Occipital lobe (tissue), 2 donors: ENCODE measurements around the gene FGF14. TPM values are rescaled to one million over a fixed set of nuclear protein-coding genes. Genes with fewer than 3 reads are reported as not detected.
"Not testable (repeated sequence)": the region's sequence is repeated elsewhere in the genome, so short reads cannot be mapped to it uniquely, and the experiment has no call there.

Source experiments
- DNase-seq: peaks from one replicate; lab custom pipeline; 2025; lab: John Stamatoyannopoulos, UW
- total RNA-seq: library from RNA; depleted of rRNA; stranded (reverse); fragments of >200 nt; gene quantifications from one replicate; pipeline ENCODE4 v1.2.3, GENCODE V29; 2014

The FGF14 gene
- total RNA-seq, 1 donor from 2014 or later = 69.1 TPM

DNA sequence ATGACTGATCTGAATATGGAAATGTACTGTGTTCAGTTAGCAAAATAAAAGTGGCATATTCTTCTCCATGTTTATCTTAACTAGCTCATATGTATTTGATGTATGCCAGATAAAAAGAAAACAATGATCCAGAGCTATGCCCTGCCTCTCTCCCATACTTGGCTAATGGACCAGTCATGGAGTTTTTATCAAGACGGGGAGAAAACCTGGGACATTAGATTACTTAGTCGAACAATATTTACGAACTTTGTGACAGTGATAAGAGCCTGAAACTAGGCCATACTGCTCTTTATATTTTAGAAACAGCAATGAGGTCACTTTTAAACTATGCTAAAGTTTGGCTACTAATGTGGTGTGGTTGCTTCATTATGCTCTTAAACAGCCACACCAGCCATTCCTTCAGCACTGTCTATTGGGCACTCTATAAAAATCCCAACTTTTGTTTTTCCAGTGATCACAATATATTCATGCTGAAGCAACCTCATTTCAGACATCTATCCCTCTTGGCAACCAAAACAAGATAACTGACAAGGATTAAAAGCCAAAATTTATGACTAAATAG, 265.0 kb downstream of the FGF14 start:
- DNase-seq = no peak

DNA sequence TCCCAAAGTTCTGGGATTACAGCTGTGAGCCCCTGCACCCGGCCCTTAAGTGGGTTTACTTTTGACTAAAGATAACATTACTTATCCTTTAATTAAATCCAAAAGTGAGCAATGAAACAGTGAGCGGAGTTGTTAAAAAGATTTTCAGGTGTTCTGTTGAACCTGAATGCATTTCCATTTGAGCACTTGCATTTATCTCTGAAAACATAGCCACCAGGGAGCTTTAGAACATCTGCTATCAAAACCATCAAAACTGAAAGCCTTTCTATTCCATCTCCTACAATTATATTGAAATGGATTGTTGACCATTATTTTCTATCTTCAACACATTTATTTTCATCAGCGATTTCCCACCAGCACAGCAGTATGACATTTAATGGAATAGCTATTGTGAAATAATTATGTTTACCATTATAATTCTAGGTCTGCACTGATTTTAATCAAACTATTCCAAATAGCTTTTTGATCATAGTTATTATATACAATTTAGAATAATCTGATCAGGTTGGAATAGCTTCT, 269.0 kb downstream of the FGF14 start:
- DNase-seq = no peak

DNA sequence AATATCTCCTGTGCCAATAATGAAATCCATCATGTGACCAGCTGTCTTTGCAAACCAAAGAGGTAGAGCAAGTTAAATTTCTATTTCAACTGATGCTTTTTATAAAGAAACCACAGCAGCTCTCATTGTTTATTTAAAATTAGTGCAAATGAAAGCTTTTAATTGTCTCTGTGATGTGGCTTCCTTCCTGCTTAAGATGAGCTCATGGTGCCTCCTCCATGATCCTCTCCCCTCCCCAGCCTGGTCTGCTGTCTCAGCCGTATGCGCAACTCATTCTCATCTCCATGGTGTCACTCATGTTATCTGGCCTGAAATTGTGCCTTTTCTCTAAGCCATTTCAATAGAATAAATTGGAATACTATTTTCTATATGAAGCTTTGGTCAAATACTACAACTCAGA, 270.6 kb downstream of the FGF14 start:
- DNase-seq = no peak

DNA sequence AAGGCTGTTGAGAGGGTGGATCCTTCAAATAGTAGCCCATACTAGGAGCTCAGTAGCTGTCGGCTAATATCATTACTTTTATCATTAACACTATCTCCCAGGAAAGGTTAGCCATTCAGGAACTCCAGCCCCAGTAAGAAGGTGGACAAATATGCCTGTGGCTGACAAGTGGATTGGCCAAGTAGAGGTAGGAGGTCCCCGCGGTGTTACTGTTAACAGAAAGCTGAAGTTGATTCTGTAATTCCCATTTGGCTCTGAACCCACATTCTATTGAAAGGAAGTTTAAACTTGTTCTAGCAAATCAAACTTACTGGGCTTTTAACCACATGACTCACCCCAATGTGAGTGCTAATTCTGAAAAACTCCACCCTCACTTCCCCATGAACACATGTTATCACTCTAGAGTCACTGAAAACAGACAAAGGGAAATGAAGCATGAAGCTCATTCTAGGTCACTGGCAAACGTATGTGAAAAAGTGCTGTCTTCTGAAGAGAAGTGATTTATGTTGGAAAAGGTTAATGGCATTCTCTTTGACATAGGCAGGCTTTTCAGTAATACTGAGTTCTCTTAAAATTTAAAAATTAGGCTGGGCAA, 273.5 kb downstream of the FGF14 start:
- DNase-seq = no peak

DNA sequence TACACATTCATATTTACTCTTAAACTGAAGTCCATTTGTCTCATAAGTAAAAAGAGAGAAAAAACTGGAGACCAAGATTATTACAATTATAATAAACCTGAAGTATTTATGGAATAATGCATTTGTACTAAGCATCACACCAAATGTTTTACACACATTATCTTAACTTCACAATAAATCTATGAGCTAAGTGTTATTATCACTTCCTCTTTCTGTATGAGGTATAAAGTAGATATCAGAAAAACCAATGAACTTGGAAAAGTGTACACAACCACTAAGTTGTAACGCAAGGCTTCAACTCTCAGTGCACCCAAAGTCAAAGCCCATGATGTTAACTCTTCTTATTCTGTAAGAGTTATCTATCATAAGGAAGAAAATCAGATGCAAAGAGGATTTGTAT, 274.7 kb downstream of the FGF14 start:
- no peak for DNase-seq

DNA sequence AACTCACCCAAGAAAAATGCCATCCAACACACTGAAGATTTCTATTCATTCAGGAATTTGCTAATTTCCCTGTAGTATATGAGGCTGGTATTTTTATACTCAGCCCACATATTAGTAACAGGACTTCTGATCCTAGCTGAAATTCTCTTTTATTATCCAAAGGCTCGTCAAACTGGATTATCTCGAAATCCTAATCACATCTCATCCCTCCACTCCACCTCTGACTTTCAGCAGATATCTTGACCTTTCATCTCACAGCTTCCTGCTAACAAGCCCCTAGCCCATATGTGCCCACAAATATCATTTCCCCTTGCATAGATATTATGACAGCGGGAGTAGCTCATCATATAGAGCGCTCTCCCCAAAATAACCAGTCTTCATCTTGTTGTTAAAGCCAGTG, 279.7 kb downstream of the FGF14 start:
- DNase-seq = no peak

DNA sequence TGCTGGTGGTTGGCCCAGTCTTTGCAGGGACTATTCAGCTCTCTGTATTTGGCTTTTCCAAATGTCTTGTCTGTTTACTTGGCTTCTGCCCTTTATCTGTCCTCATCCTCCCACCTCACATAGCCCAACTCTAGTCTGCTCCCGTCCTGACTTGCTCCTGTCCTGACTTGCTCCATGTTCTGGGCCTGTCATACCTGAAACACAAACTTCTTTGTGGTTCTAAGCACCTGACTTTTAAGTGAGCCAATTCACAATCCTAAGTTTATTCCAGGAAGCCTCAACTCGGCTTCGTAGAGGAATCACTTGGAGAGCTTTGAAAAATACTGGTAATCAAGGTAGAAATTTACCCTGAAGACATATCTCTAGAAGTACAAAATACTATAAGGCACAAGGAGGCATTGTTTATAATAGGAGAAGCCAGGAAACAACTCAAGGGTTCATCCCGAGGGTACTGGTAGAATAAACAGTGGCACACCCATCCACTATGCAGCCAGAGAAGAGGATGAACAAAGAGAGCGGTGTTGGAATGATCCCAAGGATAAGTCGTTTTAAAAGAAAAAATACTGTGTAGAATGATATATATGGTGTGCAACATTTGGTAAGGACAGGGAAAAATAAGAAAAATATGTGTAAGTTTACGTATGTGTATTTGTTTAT, 284.5 kb downstream of the FGF14 start:
- no peak for DNase-seq

DNA sequence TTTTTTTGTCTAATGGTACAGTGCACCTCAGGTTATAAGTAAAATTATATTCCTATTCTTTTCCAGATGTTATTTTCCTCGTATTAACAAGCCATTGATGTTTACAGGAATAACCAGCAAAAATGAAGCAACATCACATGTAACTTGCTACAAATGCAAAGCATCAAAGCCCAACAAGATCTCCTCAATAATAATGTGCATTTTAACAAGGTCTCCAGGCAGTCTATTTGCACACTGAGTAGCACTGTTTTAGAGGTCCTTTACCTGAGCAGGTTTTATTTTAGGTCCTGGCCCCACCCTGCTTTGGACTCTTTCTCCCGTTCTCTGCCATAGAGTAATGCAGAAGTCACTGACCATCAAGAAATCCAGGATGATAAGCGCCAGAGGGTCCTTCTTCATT, 298.4 kb downstream of the FGF14 start:
- no peak for DNase-seq

DNA sequence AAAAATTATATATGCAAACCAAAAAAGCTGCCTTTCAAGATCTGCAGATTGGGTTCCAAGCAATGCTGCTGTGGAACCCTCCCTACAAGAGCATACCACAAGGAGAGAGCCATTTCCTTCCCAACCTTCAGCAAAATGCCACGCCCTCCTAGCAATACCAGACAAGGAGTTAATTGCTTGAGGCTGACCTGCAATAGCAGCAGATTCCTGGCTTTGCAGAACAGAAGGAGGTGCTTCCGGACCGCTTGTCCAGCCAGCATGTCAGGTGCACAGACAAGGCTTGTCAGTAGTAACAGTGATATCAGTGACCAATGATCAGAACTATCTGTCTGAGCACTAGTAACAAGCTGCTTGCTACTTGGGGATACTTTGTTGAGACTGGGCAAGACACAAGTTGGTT, 301.6 kb downstream of the FGF14 start:
- no peak for DNase-seq

DNA sequence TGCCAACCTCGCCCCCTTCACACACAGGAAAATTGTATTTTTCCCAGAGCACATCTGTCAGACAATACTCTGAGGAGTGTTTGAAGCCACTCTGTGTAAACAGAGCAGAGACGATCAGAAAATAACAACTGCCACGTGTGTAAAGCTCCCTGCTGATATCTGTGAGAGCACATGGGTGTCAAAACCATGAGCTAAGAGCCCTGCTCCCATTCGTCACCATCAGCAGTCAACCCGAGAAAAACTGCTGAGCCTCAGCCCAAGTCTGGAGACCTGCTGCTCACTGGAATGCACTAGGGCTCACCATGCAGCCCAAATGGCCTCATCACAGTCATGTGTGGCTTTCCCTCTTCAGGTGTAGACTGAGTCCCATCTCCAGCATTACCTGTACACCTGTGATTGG, 304.1 kb downstream of the FGF14 start:
- DNase-seq = no peak

DNA sequence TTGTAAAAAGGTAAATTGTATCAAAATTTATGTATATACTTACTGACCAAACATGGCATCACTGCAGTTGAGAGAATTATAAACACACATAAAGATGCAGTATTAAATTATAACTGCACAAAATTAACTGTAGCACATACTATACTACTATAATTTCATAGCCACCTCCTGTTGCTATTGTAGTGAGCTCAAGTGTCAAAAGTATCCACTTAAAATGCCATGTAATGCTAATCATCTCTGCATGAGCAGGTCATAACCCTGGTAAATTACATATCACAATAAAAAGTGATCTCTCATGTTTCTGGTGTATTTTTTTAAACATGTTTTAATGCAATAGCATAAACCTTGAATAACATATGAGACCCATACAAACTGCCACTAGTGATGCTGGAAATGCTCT, 308.6 kb downstream of the FGF14 start:
- DNase-seq = not testable (repeated sequence)

DNA sequence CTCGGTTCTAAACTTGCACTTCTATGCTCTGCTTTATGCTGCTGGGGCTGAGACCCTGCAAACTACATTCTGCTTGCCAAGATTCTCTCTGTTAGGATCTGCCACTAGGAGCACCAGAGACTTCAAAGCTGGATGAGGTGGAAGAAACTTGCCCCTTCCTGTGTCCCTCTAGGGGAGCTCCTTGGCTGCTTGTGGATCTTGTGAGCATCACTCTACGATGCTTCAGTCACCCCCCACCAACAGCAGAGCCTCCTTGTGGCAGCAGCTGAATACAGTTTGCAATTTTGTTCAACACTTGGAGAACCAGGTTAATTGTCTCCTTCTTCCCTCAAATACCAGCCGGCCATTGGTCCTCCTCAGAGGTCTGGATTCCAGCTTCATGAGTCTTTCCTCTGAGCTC, 310.6 kb downstream of the FGF14 start:
- no peak for DNase-seq

DNA sequence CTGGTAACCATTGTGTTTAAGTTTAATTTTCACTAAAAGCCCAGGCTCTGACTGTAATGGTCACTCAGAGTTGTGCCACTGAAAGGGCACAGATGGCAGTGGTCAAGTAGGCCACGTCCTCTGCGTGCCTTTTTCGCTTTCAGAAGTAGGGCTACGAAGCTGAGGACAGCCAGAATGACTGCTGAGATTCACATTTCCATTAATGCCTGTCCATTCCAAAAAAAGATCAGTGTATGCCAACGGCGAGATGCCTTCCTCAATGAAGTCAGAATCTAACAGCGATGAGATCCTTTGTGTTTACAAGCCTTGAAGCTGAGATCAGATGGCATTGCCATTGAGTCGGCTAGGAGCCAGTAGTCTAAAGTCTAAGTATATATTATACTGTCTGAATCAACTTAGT, 311.3 kb downstream of the FGF14 start:
- DNase-seq = no peak

DNA sequence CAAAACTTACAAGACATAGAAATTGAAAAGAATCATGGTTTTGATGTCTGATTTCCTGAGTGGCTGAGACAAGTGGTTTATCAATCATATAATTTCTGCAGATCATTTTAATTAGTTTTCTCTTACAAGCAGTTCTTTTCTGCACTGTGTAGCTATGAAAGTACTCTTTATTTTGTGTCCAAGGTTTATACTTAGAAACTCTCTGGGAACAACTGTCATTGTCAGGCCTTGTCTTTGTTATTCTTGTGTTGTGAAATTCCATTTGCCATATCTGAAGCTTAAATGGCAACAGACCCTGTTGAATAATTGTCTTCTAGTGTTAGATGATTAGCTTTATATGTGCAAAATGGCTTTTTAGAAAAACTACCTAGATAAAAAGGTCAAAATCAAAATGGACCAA, 312.1 kb downstream of the FGF14 start:
- DNase-seq = no peak

DNA sequence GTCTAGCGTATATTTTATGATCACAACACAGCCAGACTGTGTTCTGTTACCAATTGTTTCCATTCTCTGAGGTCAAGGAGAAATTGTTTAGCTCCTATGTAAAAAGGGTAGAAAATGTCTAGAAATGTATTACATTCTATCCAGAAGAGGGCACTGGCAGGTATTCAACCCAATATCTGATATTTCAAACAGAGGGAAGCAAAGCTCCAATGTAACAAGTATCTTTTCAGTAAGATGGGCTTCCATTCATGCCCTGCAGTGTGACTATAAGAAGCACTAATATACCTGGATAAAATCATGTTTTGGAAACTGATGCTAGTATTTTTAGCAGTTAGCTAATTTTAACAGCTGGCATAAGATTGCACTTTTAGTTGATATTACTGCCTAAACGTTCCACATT, 312.7 kb downstream of the FGF14 start:
- no peak for DNase-seq

DNA sequence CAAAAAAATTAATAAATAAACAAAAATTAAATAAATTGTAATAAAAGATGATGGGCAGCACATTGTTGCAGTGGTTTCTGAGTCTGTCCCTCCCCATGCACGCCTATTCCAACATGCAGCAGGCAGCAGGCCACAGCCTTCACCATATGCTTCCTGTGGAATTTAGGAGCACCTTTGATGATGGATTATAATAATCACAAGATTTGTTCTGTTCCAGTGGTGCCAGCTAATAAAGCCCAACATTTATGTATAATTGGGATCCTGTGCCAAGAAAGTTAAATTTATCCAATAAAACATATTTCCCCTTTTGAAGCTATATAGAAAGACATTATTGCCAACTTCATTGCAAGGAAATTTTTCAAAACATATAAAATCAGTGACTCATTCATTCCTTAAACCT, 328.6 kb downstream of the FGF14 start:
- DNase-seq = no peak

DNA sequence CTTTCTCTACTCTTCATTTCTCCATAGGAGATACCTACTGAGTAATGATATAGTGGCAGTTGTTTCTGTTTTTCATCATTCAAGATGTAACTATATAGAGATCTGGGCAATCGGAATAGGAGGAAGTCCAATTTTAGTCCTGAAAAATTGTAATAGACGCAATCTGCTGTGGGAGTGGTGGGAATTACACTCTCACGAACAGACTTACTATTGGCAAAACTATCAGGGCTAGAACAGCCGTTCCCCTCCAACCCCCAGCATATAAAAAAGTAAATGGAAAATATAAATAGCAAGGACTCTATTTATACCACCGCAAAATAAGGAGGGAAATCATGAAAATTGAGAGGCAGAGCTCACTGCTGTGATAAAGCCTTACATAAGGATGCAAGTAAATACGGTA, 330.1 kb downstream of the FGF14 start:
- no peak for DNase-seq

DNA sequence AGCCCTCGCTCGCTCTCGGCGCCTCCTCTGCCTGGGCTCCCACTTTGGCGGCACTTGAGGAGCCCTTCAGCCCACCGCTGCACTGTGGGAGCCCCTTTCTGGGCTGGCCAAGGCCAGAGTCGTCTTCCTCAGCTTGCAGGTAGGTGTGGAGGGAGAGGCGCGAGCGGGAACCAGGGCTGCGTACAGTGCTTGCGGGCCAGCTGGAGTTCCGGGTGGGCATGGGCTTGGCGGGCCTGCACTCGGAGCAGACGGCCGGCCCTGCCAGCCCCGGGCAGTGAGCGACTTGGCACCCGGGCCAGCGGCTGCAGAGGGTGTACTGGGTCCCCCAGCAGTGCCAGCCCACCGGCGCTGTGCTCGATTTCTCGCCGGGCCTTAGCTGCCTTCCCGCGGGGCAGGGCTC, 333.5 kb downstream of the FGF14 start:
- DNase-seq = not testable (repeated sequence)

DNA sequence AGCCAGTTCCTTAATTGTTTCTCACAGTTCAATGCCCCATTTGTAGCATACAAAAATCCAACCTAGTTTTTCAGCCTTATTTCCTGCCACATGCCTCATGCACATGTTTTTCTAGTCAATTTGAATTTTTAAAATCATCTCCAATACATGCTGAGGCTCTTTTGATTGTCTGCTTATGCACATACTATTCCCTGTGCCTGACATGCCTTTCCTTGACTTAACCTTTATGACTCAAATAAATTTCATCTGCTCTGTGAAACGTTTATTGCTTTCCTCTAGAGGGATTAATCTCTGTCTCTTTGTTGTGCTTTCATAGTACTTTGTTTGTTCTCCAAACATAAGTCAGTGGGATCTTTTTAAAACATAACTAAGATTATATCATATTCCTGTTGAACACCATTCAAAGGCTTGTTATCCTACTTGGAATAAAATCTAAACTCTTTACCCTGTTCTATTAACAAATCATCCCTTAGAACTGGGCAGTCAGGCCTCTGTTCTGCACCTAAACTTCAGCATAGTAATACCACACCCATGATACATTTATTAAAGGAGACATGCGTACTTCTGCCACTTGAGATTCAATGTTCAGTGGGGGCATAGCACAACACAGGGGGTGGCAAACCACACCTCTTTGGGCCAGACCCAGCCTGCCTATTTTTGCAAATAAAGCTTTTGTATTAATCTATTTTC, 346.6 kb downstream of the FGF14 start:
- DNase-seq = no peak

DNA sequence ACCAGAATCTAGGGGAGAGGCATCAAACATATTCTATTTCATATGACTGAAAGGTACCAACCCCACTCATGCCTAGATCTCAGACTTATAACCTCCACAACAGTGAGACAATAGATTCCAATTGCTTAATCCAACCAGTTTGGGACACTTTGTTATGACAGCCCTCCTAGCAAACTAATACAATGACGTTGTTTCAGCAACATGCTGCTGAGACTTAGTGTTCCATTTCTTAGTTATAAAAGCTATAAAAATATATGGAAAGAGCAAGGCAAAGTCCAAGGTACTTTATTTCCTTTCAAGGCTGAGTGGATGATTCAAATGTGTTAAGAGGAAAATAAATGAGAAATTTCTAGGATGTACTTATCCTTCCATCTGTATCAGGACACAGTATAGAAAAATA, 352.0 kb downstream of the FGF14 start:
- no peak for DNase-seq

DNA sequence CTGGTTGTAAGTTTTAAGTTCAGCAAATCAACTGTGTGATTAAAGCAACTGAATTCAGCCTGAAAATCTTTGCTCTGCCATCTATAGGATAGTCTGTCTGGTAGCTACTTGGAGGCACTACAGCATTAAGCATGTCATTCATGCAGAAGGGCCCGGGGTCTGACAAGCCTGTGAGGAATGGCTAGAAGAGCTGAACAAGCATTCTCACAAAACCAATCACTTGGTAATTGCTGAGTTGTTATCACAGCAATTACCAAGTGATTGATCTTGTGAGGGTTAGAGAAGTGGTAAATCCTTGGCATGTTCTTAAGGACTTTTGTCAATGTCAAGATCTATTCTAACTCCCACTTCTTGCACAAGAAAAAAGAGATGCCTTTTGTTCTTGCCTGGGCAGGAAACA, 356.1 kb downstream of the FGF14 start:
- no peak for DNase-seq

DNA sequence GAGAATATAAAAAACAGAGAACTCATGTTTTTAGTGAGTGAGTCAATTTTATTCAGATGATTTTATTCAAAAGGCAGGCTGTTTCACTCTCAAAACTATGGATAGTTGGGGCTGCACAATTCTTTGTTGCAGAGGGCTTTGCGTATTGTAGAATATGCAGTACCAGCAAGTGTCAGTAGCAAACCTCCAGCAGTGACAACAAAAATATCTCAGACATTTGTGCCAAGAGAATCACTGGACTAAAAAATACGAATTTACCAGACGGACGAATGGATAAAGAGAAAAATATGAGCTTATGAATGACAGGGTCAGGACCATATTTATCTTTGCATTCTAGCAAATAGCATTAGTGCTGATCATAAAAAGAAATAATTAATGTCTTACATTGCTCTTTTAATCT, 359.1 kb downstream of the FGF14 start:
- DNase-seq = no peak

DNA sequence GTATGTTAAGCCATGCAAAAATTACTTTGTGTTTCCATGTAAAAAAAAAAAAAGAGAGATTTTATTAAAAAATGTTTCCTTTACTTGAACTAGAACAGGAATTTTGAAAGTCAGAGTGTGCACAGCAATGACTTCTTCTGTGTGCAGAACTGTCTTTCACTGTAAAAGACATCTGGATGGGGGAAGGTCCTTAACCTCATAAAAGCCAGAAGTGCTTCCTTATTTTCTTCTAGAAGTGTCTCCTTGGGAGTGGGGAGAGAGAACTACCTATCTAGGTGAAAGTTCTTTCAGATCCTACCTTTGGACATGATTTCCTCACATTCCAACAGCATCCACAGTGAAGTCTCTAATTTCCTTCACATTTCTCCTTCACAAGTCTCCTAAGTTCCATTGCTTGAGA, 360.3 kb downstream of the FGF14 start:
- DNase-seq = no peak
